ENCODE results near the gene EYA2. TPM values are rescaled to one million over a fixed set of nuclear protein-coding genes. Genes with fewer than 3 reads are reported as not detected.

The EYA2 gene
- total and polyA plus RNA-seq, 2 donors = 11.1 to 28.5 TPM

DNA sequence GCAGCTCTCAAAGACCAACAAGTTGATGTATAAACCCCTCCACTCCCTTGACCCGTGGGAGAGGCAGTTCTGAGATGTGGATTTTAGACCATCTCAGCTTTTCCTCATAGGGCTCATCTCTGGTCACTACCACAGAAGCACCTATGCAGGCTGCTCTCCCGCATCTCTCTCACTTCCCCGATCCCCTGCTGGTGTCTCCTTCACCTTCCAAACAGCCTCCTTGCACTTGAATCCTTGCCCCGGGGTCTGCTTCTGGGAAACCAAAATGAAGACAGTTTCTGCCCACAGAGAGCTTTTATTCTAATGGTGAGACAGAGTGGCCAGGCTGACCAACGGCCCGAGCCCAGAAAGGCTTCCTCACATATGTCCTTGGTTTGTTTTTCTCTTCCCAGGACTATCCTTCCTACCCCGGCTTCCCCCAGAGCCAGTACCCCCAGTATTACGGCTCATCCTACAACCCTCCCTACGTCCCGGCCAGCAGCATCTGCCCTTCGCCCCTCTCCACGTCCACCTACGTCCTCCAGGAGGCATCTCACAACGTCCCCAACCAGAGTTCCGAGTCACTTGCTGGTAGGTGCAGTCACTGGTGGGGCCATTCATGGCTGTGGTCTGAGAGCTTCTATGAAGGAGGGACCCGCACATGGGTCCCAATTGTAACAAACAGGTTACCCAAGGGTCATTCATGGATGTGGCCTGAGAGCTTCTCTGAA lies 179.3 kb downstream of the EYA2 start:
- no peaks in the 10 kb centered on the region for H3K36me3 ChIP-seq (ENCODE audit: control insufficient read depth in 2 of 2, insufficient read depth in 2 of 2, low read length in 1 of 2)
- H3K27me3 ChIP-seq (ENCODE audit: control insufficient read depth in 2 of 2, insufficient read depth in 1 of 2, low read length in 1 of 2) = no peaks in the 10 kb centered on the region
- H3K4me3 ChIP-seq (ENCODE audit: low read length in 2 of 2) = no peak overlapping the region
- H3K9me3 ChIP-seq (ENCODE audit: control insufficient read depth in 2 of 2, insufficient read depth in 1 of 2, low read length in 1 of 2) = peaks cover 1 to 4% of the 10 kb centered on the region in 2 donors
- H3K27ac ChIP-seq (ENCODE audit: low read depth in 1 of 2, low read length in 1 of 2) = no peak overlapping the region
- DNase-seq (ENCODE audit: low read depth in 6 of 9, low spot score in 9 of 9) = no peak
- WGBS = 95% methylated on average over 16 of the region's 16 CpGs
- H3K4me1 ChIP-seq (ENCODE audit: control insufficient read depth in 2 of 2, insufficient read depth in 2 of 2, low read length in 2 of 2) = no peaks in the 10 kb centered on the region

DNA sequence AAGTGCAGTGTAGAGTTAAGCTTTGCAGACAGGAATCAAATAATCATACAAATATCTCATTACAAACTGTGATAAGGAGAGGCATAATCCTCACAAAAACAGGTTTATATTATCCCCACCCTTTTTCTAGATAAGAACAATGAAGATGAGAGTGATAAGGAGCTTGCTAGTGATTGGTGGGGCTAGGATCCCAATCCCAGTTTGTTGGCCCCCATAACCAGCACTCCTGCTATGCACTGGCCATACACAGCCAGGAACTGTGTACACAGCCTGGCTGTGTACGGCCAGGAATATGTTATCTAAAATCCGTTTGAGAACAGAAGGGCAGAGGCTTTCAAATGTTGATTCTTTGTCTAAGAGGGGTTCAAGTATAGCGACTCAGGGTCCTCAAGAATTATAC lies 180.6 kb downstream of the EYA2 start:
- H3K27ac ChIP-seq (ENCODE audit: low read depth in 1 of 2, low read length in 1 of 2) = no peak overlapping the region
- H3K4me3 ChIP-seq (ENCODE audit: low read length in 2 of 2) = no peak overlapping the region
- peaks cover 1 to 4% of the 10 kb centered on the region in 2 donors for H3K9me3 ChIP-seq (ENCODE audit: control insufficient read depth in 2 of 2, insufficient read depth in 1 of 2, low read length in 1 of 2)
- WGBS = 93% methylated on average over 3 of the region's 3 CpGs
- H3K36me3 ChIP-seq (ENCODE audit: control insufficient read depth in 2 of 2, insufficient read depth in 2 of 2, low read length in 1 of 2) = no peaks in the 10 kb centered on the region
- no peaks in the 10 kb centered on the region for H3K4me1 ChIP-seq (ENCODE audit: control insufficient read depth in 2 of 2, insufficient read depth in 2 of 2, low read length in 2 of 2)
- H3K27me3 ChIP-seq (ENCODE audit: control insufficient read depth in 2 of 2, insufficient read depth in 1 of 2, low read length in 1 of 2) = no peaks in the 10 kb centered on the region
- DNase-seq (ENCODE audit: low read depth in 6 of 9, low spot score in 9 of 9) = no peak

DNA sequence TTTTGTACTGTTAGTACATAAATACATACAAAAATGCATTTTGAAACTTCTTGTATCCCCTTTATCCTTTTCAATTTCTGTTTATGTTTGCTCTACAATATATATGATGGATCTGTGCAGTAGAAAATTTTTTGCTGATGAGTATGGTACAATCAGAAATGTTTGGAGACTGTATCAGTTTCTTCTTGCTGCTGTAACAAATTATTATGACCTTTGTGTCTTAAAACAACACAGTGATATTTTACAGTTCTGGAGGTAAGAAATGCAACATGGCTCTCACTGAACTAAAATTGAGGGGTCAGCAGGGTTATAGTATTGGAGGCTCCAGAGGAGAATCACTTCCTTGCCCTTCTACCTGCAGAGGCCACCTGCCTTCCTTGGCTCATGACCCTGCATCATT lies 184.4 kb downstream of the EYA2 start:
- DNase-seq (ENCODE audit: low read depth in 6 of 9, low spot score in 9 of 9) = no peak
- Histone ChIP-seq H3K27me3 (ENCODE audit: control insufficient read depth in 2 of 2, insufficient read depth in 1 of 2, low read length in 1 of 2) (no peaks in the 10 kb centered on the region), H3K36me3 (ENCODE audit: control insufficient read depth in 2 of 2, insufficient read depth in 2 of 2, low read length in 1 of 2) (no peaks in the 10 kb centered on the region), H3K4me3 (ENCODE audit: low read length in 2 of 2) (no peak overlapping the region), H3K27ac (ENCODE audit: low read depth in 1 of 2, low read length in 1 of 2) (no peak overlapping the region), H3K9me3 (ENCODE audit: control insufficient read depth in 2 of 2, insufficient read depth in 1 of 2, low read length in 1 of 2) (no peaks in the 10 kb centered on the region), H3K4me1 (ENCODE audit: control insufficient read depth in 2 of 2, insufficient read depth in 2 of 2, low read length in 2 of 2) (no peaks in the 10 kb centered on the region)

DNA sequence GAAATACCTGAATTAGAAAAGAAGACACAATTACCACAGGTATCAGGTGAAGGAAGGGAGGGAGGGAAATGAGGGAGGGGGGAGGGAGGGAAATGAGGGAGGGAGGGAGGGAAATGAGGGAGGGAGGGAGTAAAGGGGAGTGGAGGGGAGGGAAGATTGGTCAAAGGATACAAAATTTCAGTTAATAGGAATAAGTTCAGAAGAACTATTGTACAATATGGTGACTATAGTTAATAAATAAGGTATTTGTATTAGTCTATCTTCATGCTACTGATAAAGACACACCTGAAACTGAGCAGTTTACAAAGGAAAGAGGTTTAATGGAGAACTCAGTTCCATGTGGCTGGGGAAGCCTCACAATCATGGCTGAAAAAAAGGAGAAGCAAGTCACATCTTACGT lies 185.7 kb downstream of the EYA2 start:
- no peak for DNase-seq (ENCODE audit: low read depth in 6 of 9, low spot score in 9 of 9)
- Histone ChIP-seq H3K9me3 (ENCODE audit: control insufficient read depth in 2 of 2, insufficient read depth in 1 of 2, low read length in 1 of 2) (no peaks in the 10 kb centered on the region), H3K36me3 (ENCODE audit: control insufficient read depth in 2 of 2, insufficient read depth in 2 of 2, low read length in 1 of 2) (no peaks in the 10 kb centered on the region), H3K27me3 (ENCODE audit: control insufficient read depth in 2 of 2, insufficient read depth in 1 of 2, low read length in 1 of 2) (no peaks in the 10 kb centered on the region), H3K4me1 (ENCODE audit: control insufficient read depth in 2 of 2, insufficient read depth in 2 of 2, low read length in 2 of 2) (no peaks in the 10 kb centered on the region), H3K27ac (ENCODE audit: low read depth in 1 of 2, low read length in 1 of 2) (no peak overlapping the region), H3K4me3 (ENCODE audit: low read length in 2 of 2) (no peak overlapping the region)
- WGBS = 86% methylated on average over 1 of the region's 1 CpG

DNA sequence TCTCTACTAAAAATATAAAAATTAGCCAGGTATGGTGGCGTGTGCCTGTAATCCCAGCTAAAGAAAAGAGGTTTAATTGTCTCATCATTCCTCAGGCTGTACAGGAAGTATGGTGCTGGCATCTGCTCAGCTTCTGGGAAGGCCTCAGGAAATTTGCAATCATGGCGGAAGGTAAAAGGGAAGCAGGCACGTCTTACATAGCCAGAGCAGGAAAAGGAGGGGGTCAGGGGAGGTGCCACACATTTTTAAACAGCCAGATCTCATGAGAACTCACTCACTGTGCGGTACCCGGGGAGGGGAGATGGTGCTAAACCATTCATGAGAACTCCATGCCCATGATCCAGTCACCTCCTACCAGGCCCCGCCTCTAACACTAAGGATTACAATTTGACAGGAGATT lies 191.7 kb downstream of the EYA2 start:
- H3K36me3 ChIP-seq (ENCODE audit: control insufficient read depth in 2 of 2, insufficient read depth in 2 of 2, low read length in 1 of 2) = no peaks in the 10 kb centered on the region
- no peaks in the 10 kb centered on the region for H3K27me3 ChIP-seq (ENCODE audit: control insufficient read depth in 2 of 2, insufficient read depth in 1 of 2, low read length in 1 of 2)
- WGBS = 74% methylated on average over 6 of the region's 6 CpGs
- H3K4me1 ChIP-seq (ENCODE audit: control insufficient read depth in 2 of 2, insufficient read depth in 2 of 2, low read length in 2 of 2) = no peaks in the 10 kb centered on the region
- H3K27ac ChIP-seq (ENCODE audit: low read depth in 1 of 2, low read length in 1 of 2) = no peak overlapping the region
- no peak for DNase-seq (ENCODE audit: low read depth in 6 of 9, low spot score in 9 of 9)
- H3K9me3 ChIP-seq (ENCODE audit: control insufficient read depth in 2 of 2, insufficient read depth in 1 of 2, low read length in 1 of 2) = no peaks in the 10 kb centered on the region
- H3K4me3 ChIP-seq (ENCODE audit: low read length in 2 of 2) = no peak overlapping the region

GRCh38 chr20:47088335-47088734 lies 193.7 kb downstream of the EYA2 start:
- no peaks in the 10 kb centered on the region for H3K27me3 ChIP-seq (ENCODE audit: control insufficient read depth in 2 of 2, insufficient read depth in 1 of 2, low read length in 1 of 2)
- H3K27ac ChIP-seq (ENCODE audit: low read depth in 1 of 2, low read length in 1 of 2) = no peak overlapping the region
- no peaks in the 10 kb centered on the region for H3K36me3 ChIP-seq (ENCODE audit: control insufficient read depth in 2 of 2, insufficient read depth in 2 of 2, low read length in 1 of 2)
- H3K9me3 ChIP-seq (ENCODE audit: control insufficient read depth in 2 of 2, insufficient read depth in 1 of 2, low read length in 1 of 2) = no peaks in the 10 kb centered on the region
- H3K4me3 ChIP-seq (ENCODE audit: low read length in 2 of 2) = no peak overlapping the region
- no peak for DNase-seq (ENCODE audit: low read depth in 6 of 9, low spot score in 9 of 9)
- 92% methylated on average over 7 of the region's 7 CpGs for WGBS
- H3K4me1 ChIP-seq (ENCODE audit: control insufficient read depth in 2 of 2, insufficient read depth in 2 of 2, low read length in 2 of 2) = no peaks in the 10 kb centered on the region

DNA sequence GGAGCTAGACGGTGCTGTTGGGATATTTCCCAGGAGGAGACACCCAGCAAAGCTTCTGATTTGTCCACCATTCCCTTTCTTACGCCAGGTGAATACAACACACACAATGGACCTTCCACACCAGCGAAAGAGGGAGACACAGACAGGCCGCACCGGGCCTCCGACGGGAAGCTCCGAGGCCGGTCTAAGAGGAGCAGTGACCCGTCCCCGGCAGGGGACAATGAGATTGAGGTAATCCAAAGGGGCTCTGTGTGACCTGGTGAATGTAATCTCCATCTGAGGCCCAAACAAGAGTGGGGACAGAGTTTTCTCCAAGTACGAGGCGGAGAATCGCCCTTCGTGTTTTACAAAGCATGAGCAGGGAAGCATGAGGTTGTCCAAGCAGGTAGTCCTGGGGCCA lies 194.5 kb downstream of the EYA2 start:
- Histone ChIP-seq H3K27ac (ENCODE audit: low read depth in 1 of 2, low read length in 1 of 2) (no peak overlapping the region), H3K4me1 (ENCODE audit: control insufficient read depth in 2 of 2, insufficient read depth in 2 of 2, low read length in 2 of 2) (no peaks in the 10 kb centered on the region), H3K27me3 (ENCODE audit: control insufficient read depth in 2 of 2, insufficient read depth in 1 of 2, low read length in 1 of 2) (no peaks in the 10 kb centered on the region), H3K4me3 (ENCODE audit: low read length in 2 of 2) (no peak overlapping the region), H3K36me3 (ENCODE audit: control insufficient read depth in 2 of 2, insufficient read depth in 2 of 2, low read length in 1 of 2) (no peaks in the 10 kb centered on the region), H3K9me3 (ENCODE audit: control insufficient read depth in 2 of 2, insufficient read depth in 1 of 2, low read length in 1 of 2) (no peaks in the 10 kb centered on the region)
- 90% methylated on average over 15 of the region's 15 CpGs for WGBS
- no peak for DNase-seq (ENCODE audit: low read depth in 6 of 9, low spot score in 9 of 9)

DNA sequence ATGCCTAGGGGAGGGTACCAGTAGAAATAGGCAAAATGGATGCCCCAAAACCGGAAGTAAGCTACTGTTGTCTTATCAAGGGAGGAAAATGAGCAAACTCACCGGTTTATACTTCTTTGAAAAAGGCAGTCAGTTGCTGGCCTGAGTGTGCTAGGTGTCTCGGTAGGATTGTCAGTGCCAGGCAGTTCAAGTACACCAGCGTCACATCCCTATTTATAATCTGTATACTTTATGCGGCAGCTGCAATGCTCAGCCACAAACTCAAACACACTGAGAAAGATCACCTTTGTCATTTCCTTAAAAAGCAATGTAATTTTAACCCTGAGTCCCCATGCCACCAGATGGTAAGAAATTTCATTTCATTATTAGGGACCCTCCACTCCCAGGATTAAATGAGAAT lies 196.2 kb downstream of the EYA2 start:
- no peak for DNase-seq (ENCODE audit: low read depth in 6 of 9, low spot score in 9 of 9)
- 93% methylated on average over 5 of the region's 5 CpGs for WGBS
- Histone ChIP-seq H3K36me3 (ENCODE audit: control insufficient read depth in 2 of 2, insufficient read depth in 2 of 2, low read length in 1 of 2) (no peaks in the 10 kb centered on the region), H3K27ac (ENCODE audit: low read depth in 1 of 2, low read length in 1 of 2) (no peak overlapping the region), H3K4me3 (ENCODE audit: low read length in 2 of 2) (no peak overlapping the region), H3K27me3 (ENCODE audit: control insufficient read depth in 2 of 2, insufficient read depth in 1 of 2, low read length in 1 of 2) (no peaks in the 10 kb centered on the region), H3K9me3 (ENCODE audit: control insufficient read depth in 2 of 2, insufficient read depth in 1 of 2, low read length in 1 of 2) (no peaks in the 10 kb centered on the region), H3K4me1 (ENCODE audit: control insufficient read depth in 2 of 2, insufficient read depth in 2 of 2, low read length in 2 of 2) (no peaks in the 10 kb centered on the region)

DNA sequence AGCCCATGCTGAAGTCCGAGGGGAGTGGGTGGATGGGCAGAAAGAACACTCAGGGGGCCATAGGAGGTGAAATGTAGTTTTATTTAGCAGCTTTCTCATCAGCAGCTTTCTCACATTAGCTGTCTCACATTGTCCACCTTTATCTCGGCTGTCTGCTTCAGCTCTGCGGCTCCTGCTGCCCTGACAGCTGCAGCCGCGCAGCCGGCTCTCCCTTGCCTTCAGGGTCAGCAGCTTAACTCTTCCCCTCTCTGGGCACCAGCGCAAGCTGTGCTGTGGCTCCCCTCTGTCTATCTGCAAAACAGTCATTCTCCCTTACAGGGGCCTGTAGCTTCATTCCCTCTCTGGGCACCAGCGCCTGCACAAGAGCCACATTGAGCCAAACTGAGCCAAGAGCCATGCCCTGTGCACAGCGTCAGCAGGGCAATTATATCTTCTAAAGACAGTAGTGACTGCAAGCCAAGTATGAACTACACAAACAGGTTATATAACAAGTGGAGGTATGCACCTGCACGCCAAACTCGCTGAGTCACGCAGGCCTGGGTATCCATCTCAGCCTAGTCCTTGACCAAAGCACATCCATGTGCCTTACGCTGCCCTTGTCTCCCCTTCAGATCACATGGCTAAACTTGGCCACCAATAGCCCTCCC lies 198.8 kb downstream of the EYA2 start:
- H3K27me3 ChIP-seq (ENCODE audit: control insufficient read depth in 2 of 2, insufficient read depth in 1 of 2, low read length in 1 of 2) = no peaks in the 10 kb centered on the region
- WGBS = 93% methylated on average over 13 of the region's 13 CpGs
- no peaks in the 10 kb centered on the region for H3K4me1 ChIP-seq (ENCODE audit: control insufficient read depth in 2 of 2, insufficient read depth in 2 of 2, low read length in 2 of 2)
- no peaks in the 10 kb centered on the region for H3K36me3 ChIP-seq (ENCODE audit: control insufficient read depth in 2 of 2, insufficient read depth in 2 of 2, low read length in 1 of 2)
- H3K4me3 ChIP-seq (ENCODE audit: low read length in 2 of 2) = no peak overlapping the region
- H3K27ac ChIP-seq (ENCODE audit: low read depth in 1 of 2, low read length in 1 of 2) = no peak overlapping the region
- H3K9me3 ChIP-seq (ENCODE audit: control insufficient read depth in 2 of 2, insufficient read depth in 1 of 2, low read length in 1 of 2) = no peaks in the 10 kb centered on the region
- no peak for DNase-seq (ENCODE audit: low read depth in 6 of 9, low spot score in 9 of 9)

Data from thymus (tissue), 11 donors.